Endothelial cell of umbilical vein (primary cell): ENCODE data around the gene ADAMTS14. TPM values are rescaled to one million over a fixed set of nuclear protein-coding genes. Genes with fewer than 3 reads are reported as not detected.

Experiments used
- BruUV-seq: library from RNA; stranded (reverse); fragments of 400-500 nt; replicated peaks from 2 replicates; lab custom pipeline; 2021; lab: Mats Ljungman, UMichigan
- CTCF ChIA-PET: fragments of 300-600, 350-600 bp; sonication (Branson Sonifier 250); formaldehyde crosslinking; loops from one replicate; lab custom pipeline; 2021; ENCODE audit warnings: antibody characterized with exemption, inconsistent platforms; lab: Charles Lee
- POLR2A ChIA-PET: fragments of 300-600, 350-600 bp; sonication (Branson Sonifier 250); formaldehyde crosslinking; loops from one replicate; lab custom pipeline; 2021; ENCODE audit warnings: antibody characterized with exemption, inconsistent platforms; lab: Charles Lee
- DNase-seq: peaks from one replicate; pipeline ENCODE4 v3.0.0-alpha.2; 2011; ENCODE audit warnings: low read depth, low spot score
- FAIRE-seq: peaks from 2 replicates; lab custom pipeline; 2011; peaks lifted over from hg19 to GRCh38; lab: Jason Lieb, UNC
- H2AFZ ChIP-seq: 2 replicates; pipeline ENCODE4 v1.6.0; 2012; ENCODE audit warnings: low read depth, low read length, control low read depth, inconsistent platforms
- H3K27ac ChIP-seq: 2 replicates; pipeline ENCODE4 v1.5.1; 2011; ENCODE audit warnings: low read depth, mild to moderate bottlenecking, control low read depth, low read length, moderate library complexity; ENCODE audit not compliant: insufficient read depth
- H3K27me3 ChIP-seq, 2 experiments: 2 replicates each; pipeline versions ENCODE4 v1.6.0 to v1.6.1; 2011; ENCODE audit warnings: low read length in 2 of 2, mixed read lengths in 1 of 2; ENCODE audit not compliant: control insufficient read depth in 2 of 2, insufficient read depth in 2 of 2
- H3K36me3 ChIP-seq, 2 experiments: 2 replicates in 1 of 2; 3 replicates in 1 of 2; pipeline ENCODE4 v1.5.1; 2011; ENCODE audit warnings: low read length in 2 of 2, mild to moderate bottlenecking in 1 of 2, moderate library complexity in 1 of 2; ENCODE audit not compliant: control insufficient read depth in 2 of 2, insufficient read depth in 2 of 2; ENCODE audit errors: extremely low read depth in 1 of 2
- H3K4me1 ChIP-seq: 3 replicates; pipeline ENCODE4 v1.5.1; 2011; ENCODE audit warnings: mild to moderate bottlenecking, low read length; ENCODE audit not compliant: control insufficient read depth, insufficient read depth; ENCODE audit errors: extremely low read depth
- H3K4me2 ChIP-seq: 2 replicates; pipeline ENCODE4 v1.6.1; 2011; ENCODE audit warnings: low read length, control low read depth, mixed read lengths; ENCODE audit not compliant: insufficient read depth
- H3K4me3 ChIP-seq, 3 experiments: fragments of 200-600 bp in 1 of 3; sonication (generic), shearing (Covaris generic) in 1 of 3; replicated peaks in 1 of 3; 2 replicates each; pipeline ENCODE4 v1.5.1; 2011 to 2016; ENCODE audit warnings: control low read depth in 3 of 3, low read length in 3 of 3, mild to moderate bottlenecking in 2 of 3, inconsistent platforms in 1 of 3, low read depth in 1 of 3, moderate library complexity in 1 of 3; ENCODE audit not compliant: insufficient read depth in 1 of 3
- H3K79me2 ChIP-seq: 2 replicates; pipeline ENCODE4 v1.6.0; 2012; ENCODE audit warnings: low read length, inconsistent platforms; ENCODE audit not compliant: control insufficient read depth, insufficient read depth
- H3K9ac ChIP-seq: replicated peaks from 2 replicates; pipeline ENCODE3; 2011; ENCODE audit warnings: low read length, control low read depth; ENCODE audit not compliant: insufficient read depth; ENCODE audit errors: extremely low read depth
- H3K9me1 ChIP-seq: replicated peaks from 3 replicates; pipeline ENCODE4 v1.6.0; 2011; ENCODE audit warnings: mild to moderate bottlenecking, low read length; ENCODE audit not compliant: control insufficient read depth, insufficient read depth; ENCODE audit errors: extremely low read depth
- H3K9me3 ChIP-seq: replicated peaks from 2 replicates; pipeline ENCODE4 v1.5.1; 2012; ENCODE audit warnings: low read length, inconsistent platforms; ENCODE audit not compliant: control insufficient read depth, insufficient read depth
- H4K20me1 ChIP-seq: replicated peaks from 2 replicates; pipeline ENCODE3; 2011; ENCODE audit warnings: mild to moderate bottlenecking, low read length; ENCODE audit not compliant: control insufficient read depth, insufficient read depth; ENCODE audit errors: extremely low read depth
- EZH2 ChIP-seq: IDR thresholded peaks from 2 replicates; pipeline ENCODE4 v1.6.1; 2012; ENCODE audit warnings: borderline replicate concordance, low read depth, mild to moderate bottlenecking, moderate library complexity, low read length, inconsistent platforms; ENCODE audit not compliant: severe bottlenecking
- GATA2 ChIP-seq: IDR thresholded peaks from 2 replicates; pipeline ENCODE4 v1.7.0; 2011; ENCODE audit warnings: low read depth, mild to moderate bottlenecking, moderate library complexity, mixed read lengths, low read length; ENCODE audit not compliant: insufficient read length, insufficient read depth
- MYC ChIP-seq: IDR thresholded peaks from one replicate; pipeline ENCODE4 v1.6.1; 2011; ENCODE audit warnings: mild to moderate bottlenecking, low read depth, low read length
- dilution Hi-C: fragments of 300-500 bp; cut with MboI; formaldehyde crosslinking; loops from one replicate; pipeline ENCODE4 v1.15.0; 2019; ENCODE audit warnings: low sequenced_read_pairs; ENCODE audit not compliant: extremely low pct_ligation_motif_present
- intact Hi-C: fragments of 100-400 bp; cut with micrococcal nuclease; formaldehyde crosslinking; loops from one replicate; pipeline ENCODE4 v1.10.0; 2022
- polyA plus RNA-seq, 4 experiments: library from polyadenylated mRNA; depleted of rRNA in 3 of 4; stranded (reverse) in 3 of 4; unstranded in 1 of 4; fragments of >200 nt; gene quantifications; 2 replicates each; pipeline versions ENCODE4 v1.2.1 to v1.2.3, GENCODE V29; 2011 to 2012; ENCODE audit warnings: missing spikeins in 1 of 4
- total RNA-seq: library from RNA; stranded (reverse); gene quantifications from 2 replicates; pipeline ENCODE4 v1.2.3, GENCODE V29; 2021

The ADAMTS14 gene
- total and polyA plus RNA-seq, 2 donors (not counting 3 experiments of a cell fraction or from before 2014, with no cell fraction given), result not detected

GRCh38 chr10:70782086-70782745 lies 109.9 kb downstream of the ADAMTS14 start:
- H3K9me3 ChIP-seq, result no peaks in the 10 kb centered on the region
- dilution Hi-C loops, result no loop called here
- peaks cover 12 to 16% of the 10 kb centered on the region in 2 experiments for H3K27me3 ChIP-seq
- H4K20me1 ChIP-seq, result no peaks in the 10 kb centered on the region
- no peaks in the 10 kb centered on the region for H3K79me2 ChIP-seq
- no peak for TF ChIP-seq MYC
- TF ChIP-seq EZH2, result no peak
- no peak overlapping the region for H3K27ac ChIP-seq
- H3K9me1 ChIP-seq, result no peaks in the 10 kb centered on the region
- H2AFZ ChIP-seq, result no peak overlapping the region
- ChIA-PET POLR2A (no interaction called here), CTCF (no interaction called here)
- no peaks in the 10 kb centered on the region for H3K4me1 ChIP-seq
- no peak overlapping the region for H3K9ac ChIP-seq
- no peak overlapping the region for H3K4me2 ChIP-seq
- no peaks in the 10 kb centered on the region for H3K36me3 ChIP-seq
- BruUV-seq, result no TSS peak
- DNase-seq (no peak), FAIRE-seq (no peak)
- intact Hi-C loops, result no loop called here
- H3K4me3 ChIP-seq, result no peak overlapping the region

- no TSS peak for BruUV-seq
- no peaks in the 10 kb centered on the region for H3K9me3 ChIP-seq
- H3K4me3 ChIP-seq, result no peak overlapping the region
- no peak overlapping the region for H3K9ac ChIP-seq
- dilution Hi-C loops, result no loop called here
- H3K9me1 ChIP-seq, result no peaks in the 10 kb centered on the region
- no peaks in the 10 kb centered on the region for H3K79me2 ChIP-seq
- no peak overlapping the region for H3K27ac ChIP-seq
- no peaks in the 10 kb centered on the region for H3K36me3 ChIP-seq
- TF ChIP-seq GATA2 (no peak), MYC (no peak), EZH2 (no peak)
- H3K4me1 ChIP-seq, result no peaks in the 10 kb centered on the region
- intact Hi-C loops, result no loop called here
- FAIRE-seq (no peak), DNase-seq (no peak)
- no peaks in the 10 kb centered on the region for H4K20me1 ChIP-seq
- H3K4me2 ChIP-seq, result no peak overlapping the region
- POLR2A ChIA-PET, result no interaction called here
- H2AFZ ChIP-seq, result no peak overlapping the region
- CTCF ChIA-PET, result no interaction called here
- peaks cover 12 to 21% of the 10 kb centered on the region in 2 experiments for H3K27me3 ChIP-seq
Observed at GRCh38 chr10:70782746-70783680, 110.7 kb downstream of the ADAMTS14 start.
